HG03135 (cell line): ENCODE data around the gene NANOS3.

ENCODE experiments used
- ATAC-seq: cut with Tn5 transposase; IDR thresholded peaks from one replicate; pipeline ENCODE4 v1.9.1; 2021; ENCODE audit warnings: mild to moderate bottlenecking, moderate library complexity; ENCODE audit not compliant: unreplicated experiment

Gene NANOS3

GRCh38 chr19:13876834-13877233 lies at the start of gene NANOS3:
TSS of gene NANOS3 (plus strand) at chr19:13877134. CDS start at chr19:13877249, 115 bp downstream.
- ATAC-seq: no peak

- ATAC-seq: no peak
Measured at GRCh38 chr19:13827656-13828055, 49.3 kb upstream of the NANOS3 start.

DNA sequence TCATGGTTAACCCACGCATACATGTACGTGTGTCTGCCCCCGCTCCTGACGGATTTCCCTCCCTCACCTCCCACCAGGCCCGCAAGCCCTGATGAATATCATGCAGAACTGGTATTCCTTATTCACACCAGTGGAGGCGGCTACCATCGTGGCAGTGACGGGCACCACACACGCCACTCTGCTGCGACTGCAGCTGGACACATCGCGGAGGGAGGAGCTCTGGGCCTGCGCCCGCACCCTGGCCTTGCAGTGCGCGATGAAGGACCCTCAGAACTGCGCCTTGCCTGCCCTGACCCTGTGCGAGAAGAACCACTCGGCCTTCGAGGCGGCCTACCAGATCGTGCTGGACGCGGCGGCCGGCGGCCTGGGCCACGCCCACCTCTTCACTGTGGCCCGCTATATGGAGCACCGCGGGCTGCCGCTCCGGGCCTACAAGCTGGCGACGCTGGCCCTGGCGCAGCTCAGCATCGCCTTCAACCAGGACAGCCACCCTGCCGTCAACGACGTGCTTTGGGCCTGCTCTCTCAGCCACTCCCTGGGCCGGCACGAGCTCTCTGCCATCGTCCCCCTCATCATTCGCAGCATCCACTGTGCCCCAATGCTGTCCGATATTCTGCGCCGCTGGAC lies 46.7 kb upstream of the NANOS3 start:
- ATAC-seq: no peak

DNA sequence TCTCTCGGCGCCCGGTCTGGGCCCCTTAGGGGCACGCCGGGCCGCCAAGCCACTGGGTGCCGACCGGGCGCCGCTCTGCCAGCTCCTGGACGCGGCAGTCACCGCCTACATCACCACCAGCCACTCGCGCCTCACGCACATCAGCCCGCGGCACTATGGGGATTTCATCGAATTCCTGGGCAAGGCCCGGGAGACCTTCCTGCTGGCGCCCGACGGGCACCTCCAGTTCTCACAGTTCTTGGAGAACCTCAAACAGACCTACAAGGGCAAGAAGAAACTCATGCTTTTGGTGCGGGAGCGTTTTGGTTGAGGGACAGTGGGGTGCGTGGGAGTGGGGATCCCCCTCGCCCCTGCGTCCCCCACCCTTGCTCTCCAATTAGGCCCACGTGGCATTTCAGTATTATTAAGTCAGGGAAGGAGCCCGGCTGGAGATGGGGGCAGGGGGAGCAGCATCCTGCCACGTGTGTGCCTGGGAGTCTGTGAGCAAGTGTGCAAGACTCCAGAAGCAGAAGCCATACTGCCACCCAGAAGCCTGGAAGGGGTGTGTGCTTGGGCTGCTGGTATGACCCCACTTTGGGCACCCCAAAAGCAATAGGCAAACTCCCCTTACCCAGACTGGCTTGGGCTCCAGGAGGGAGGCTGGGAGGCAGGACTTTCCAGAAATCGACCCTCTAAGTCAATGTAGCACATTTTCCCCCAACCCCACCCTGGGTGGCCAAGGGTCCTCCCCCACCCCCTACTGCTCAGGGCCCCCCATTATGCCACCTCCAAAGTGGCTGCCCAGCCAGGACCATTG lies 46.0 kb upstream of the NANOS3 start:
- no peak for ATAC-seq

GRCh38 chr19:13831537-13832467 lies 45.1 kb upstream of the NANOS3 start:
- ATAC-seq: no peak

DNA sequence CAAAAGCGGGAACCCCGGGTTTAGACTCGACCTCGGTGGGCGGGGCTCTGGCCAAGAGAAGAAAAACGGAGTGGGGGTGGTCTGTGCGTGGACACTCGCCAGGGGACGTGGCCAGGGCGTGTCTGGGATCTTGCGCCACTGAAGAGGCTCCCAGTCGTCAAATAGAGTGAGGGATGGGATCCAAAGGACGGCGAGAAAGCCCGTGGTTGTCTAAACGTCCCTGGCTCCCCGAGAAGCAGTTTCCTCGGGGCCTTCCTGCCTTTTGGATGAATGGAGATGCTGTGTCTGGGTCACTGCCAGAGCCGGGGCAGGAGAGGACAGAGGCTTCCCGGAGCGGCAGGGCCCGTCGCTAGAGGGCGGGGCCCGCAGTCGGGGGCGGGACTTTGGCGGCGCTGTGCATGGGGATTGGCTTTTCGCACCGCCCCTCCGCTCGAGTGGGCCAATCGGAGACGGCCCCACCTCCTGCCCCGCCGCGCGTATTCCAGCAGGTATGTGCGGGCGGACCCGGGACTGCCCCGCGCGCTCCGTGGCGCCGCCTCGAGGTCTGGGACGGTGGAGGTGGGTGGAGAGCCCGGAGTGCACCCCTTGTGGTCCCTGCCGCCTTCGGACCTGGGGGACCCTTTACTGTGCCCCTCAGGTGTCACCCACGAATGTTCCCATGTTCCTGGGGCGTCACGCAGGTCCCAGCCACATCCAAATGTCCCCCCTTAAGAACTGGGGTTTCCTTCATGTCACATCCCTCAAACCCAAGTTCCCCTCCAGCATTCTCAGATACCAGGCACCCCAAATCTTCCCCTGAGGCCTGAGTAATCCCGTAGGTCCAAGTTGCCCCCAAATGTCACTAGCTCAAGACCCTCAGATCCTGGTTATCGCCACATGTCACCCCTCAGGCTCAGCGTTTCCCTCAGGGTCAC lies 43.3 kb upstream of the NANOS3 start:
- peak; percentile 73 for ATAC-seq

GRCh38 chr19:13834244-13835069 lies 42.5 kb upstream of the NANOS3 start:
- ATAC-seq: no peak

DNA sequence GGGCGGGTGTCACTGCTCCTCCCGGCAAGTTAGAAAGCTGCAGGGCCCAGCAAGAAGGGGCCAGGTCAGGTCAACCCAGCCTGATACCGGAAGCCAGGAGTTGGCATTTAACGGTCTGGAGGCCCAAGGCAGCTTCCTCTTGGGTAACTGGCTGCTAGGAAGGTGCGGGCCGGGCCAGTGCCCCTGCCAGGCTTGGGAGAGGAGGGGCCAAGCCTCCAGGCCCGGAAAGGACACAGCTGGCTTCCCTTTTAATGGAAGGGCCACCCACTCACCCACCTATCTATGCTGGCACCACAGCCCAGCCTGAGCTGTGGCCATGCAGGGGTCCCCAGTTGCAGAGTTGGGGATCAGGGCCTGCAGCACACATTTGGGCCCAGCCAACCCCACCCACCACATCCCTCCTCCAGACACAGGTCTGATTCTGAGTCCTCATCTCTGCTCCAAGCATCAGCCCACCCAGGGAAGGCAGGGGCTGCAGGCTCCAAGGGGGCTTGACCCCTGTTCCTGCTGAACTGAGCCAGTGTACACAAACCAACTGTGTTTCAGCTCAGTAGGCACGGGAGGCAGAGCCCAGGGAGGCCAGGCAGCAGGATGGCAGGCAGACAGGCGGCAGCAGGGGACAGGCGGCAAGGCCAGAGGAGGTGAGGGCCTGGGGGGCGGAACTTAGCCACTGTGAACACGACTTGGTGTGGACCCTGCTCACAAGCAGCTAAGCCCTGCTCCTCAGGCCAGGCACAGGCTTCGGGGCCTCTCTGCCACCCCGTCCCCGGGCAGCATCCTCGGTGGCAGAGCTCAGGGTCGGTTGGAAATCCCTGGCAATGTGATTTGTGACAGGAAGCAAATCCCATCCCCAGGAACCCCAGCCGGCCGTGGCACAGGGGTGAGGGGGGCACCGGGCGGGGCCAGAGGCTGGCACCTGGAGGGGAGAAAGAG lies 40.9 kb upstream of the NANOS3 start:
- no peak for ATAC-seq

- no peak for ATAC-seq
Measured at GRCh38 chr19:13838435-13839129, 38.4 kb upstream of the NANOS3 start.

GRCh38 chr19:13839130-13839937 lies 37.6 kb upstream of the NANOS3 start:
- ATAC-seq: peak; percentile 35

GRCh38 chr19:13839938-13840304 lies 37.0 kb upstream of the NANOS3 start:
- ATAC-seq: no peak

GRCh38 chr19:13840305-13841085 lies 36.4 kb upstream of the NANOS3 start:
- ATAC-seq: no peak

DNA sequence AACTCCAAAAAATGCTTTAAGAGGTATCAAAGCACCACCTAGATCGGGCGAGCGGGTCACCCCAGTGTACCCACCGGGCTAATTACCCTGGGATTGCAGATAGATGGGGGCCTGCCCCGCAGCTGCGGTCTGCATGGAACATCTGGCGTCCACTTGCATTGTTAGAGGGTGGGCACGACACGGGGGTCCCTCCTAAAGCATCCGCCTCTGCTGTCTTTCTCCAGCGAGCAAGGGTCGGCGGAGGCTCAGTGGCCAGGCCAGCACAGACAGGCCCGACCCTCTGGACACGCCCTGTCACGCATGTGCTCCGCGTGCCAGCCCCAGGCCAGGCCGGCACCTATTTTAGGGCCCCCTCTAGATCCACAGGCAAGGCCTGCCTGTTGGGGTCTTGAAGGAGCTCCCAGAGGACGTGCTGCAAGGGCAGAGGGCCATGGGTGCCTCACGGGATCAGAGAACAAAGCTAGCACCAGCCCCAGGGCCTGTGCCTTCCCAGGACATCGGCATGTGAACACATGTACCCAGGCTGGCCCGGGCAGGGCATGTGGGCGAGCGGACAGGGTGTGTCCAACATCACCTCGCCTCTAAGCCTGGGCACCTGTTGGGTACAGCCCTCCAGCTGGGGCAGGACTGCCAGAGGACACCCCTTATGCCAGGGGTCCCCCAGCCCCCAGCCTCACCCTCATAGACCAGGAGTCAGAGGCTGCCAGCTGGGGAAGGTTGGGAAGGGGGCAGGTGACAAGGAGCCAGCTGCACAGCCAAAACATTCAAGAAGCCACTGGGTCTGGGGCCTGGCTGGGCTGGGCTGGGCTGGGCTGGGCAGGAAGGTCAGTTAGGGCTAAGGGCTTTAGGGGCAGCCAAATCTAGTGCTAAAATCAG lies 35.6 kb upstream of the NANOS3 start:
- no peak for ATAC-seq

GRCh38 chr19:13841962-13842290 lies 35.0 kb upstream of the NANOS3 start:
- ATAC-seq: no peak

DNA sequence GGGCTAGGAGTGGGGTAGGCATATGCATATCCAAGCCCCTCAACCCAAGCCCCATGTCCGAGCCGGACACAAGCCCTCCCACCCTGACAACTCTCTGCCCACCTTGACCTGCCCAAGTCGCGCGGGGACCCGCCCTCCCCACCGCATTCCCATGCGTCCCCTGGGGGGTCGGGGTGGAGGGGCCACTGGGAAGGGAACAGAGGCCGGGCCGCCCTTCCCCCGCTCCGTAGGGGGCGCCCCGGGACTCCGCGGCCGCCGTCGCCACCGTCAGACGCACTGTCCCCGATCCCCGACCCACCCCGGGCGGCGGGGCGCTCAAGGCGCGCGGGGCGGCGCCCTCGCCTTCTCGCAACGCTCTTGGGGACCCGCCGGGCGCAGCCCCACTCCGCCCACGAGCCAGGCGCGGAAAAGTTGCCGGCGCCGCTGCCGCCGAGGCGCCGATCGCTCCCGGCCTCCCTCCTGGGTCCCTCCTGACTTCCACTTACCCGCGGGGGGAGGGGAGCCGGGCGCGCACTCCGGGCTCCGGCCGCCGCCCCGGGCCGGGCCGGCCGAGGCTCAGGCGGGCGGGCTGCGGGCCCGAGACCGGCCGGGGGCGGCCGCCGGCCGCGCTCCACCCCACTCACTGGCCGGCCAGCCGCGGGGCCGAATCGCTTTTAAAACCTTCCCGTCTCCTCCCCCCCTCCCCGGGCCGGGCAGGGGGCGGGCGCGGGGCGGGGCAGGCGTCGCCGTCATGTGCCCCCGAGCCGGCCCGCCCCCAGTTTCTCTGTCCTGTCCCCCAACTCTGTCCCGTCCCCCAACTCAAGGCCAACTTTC lies 34.4 kb upstream of the NANOS3 start:
- ATAC-seq: no peak
